KMS-11 (cell line): Measurements from ENCODE around the gene GPR162.

Source experiments
- H2AFZ ChIP-seq: fragments of 200-600 bp; sonication (generic); 2 replicates; pipeline ENCODE4 v1.6.1; 2016; ENCODE audit warnings: antibody characterized with exemption, mixed run types, low read depth
- H3K27ac ChIP-seq: fragments of 200-600 bp; sonication (generic); 2 replicates; pipeline ENCODE4 v1.6.1; 2016; ENCODE audit warnings: mild to moderate bottlenecking, mixed run types
- H3K27me3 ChIP-seq: fragments of 200-600 bp; sonication (generic); 2 replicates; pipeline ENCODE4 v1.6.1; 2017; ENCODE audit warnings: mild to moderate bottlenecking, low read depth, mixed run types, moderate library complexity; ENCODE audit not compliant: insufficient read depth
- H3K36me3 ChIP-seq: fragments of 200-600 bp; sonication (generic); 2 replicates; pipeline ENCODE4 v1.6.1; 2017; ENCODE audit warnings: mild to moderate bottlenecking, mixed run types; ENCODE audit not compliant: insufficient read depth
- H3K4me1 ChIP-seq: fragments of 200-600 bp; sonication (generic); 2 replicates; pipeline ENCODE4 v1.6.1; 2016; ENCODE audit warnings: mild to moderate bottlenecking, low read depth, mixed run types; ENCODE audit not compliant: poor library complexity, severe bottlenecking
- H3K4me2 ChIP-seq: fragments of 200-600 bp; sonication (generic); 2 replicates; pipeline ENCODE4 v1.7.0; 2016; ENCODE audit warnings: mild to moderate bottlenecking, mixed run types
- H3K4me3 ChIP-seq: fragments of 200-600 bp; sonication (generic); IDR thresholded peaks from 2 replicates; pipeline ENCODE4 v1.6.1; 2017; ENCODE audit warnings: low read depth, low read length, mixed read lengths; ENCODE audit not compliant: insufficient read depth
- H3K79me2 ChIP-seq: fragments of 200-600 bp; sonication (generic); 2 replicates; pipeline ENCODE4 v1.6.1; 2016; ENCODE audit warnings: low read depth, mixed run types; ENCODE audit not compliant: insufficient read depth
- H3K9ac ChIP-seq: fragments of 200-600 bp; sonication (generic); 2 replicates; pipeline ENCODE4 v1.6.1; 2016; ENCODE audit warnings: mild to moderate bottlenecking, mixed run types
- H4K20me1 ChIP-seq: fragments of 200-600 bp; sonication (generic); 2 replicates; pipeline ENCODE4 v1.6.1; 2016; ENCODE audit warnings: mild to moderate bottlenecking, mixed run types; ENCODE audit not compliant: insufficient read depth
- TF ChIP-seq, protein P1 (sequence below): fragments of 200-600 bp; sonication (generic); conservative IDR thresholded peaks from 2 replicates; pipeline ENCODE4 v1.6.1; 2017; ENCODE audit warnings: low read depth, mild to moderate bottlenecking, antibody characterized with exemption, low read length, moderate library complexity, mixed read lengths

The GPR162 gene

DNA sequence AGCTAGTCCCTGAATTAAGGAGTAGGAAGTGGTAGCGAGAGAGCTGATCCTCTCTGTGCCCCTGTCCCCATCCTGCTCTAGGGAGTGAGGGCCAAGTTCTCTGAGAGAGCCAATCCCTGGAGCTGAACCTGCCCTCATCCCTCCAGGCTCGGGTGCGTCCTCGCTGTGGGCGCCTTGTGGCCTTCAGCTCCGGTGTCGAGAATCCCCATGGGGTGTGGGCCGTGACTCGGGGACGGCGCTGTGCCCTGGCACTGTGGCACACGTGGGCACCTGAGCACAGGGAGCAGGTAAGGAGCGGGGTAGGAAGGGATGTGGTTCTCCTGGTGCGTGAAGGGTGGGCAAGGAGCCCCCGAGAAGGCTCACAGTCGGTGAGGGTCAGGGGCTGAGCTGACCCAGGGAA lies 17.2 kb downstream of the GPR162 start:
- Histone ChIP-seq H3K9ac (no peak overlapping the region), H3K79me2 (no peaks in the 10 kb centered on the region), H3K4me1 (peaks cover 10% of the 10 kb centered on the region), H2AFZ (no peak overlapping the region), H3K36me3 (no peaks in the 10 kb centered on the region), H3K27ac (no peak overlapping the region), H3K4me2 (no peak overlapping the region), H3K27me3 (peaks cover 11% of the 10 kb centered on the region; the same call in 1 of the 2 replicates), H3K4me3 (no peak overlapping the region), H4K20me1 (no peaks in the 10 kb centered on the region)
- TF ChIP-seq, protein P1, sequence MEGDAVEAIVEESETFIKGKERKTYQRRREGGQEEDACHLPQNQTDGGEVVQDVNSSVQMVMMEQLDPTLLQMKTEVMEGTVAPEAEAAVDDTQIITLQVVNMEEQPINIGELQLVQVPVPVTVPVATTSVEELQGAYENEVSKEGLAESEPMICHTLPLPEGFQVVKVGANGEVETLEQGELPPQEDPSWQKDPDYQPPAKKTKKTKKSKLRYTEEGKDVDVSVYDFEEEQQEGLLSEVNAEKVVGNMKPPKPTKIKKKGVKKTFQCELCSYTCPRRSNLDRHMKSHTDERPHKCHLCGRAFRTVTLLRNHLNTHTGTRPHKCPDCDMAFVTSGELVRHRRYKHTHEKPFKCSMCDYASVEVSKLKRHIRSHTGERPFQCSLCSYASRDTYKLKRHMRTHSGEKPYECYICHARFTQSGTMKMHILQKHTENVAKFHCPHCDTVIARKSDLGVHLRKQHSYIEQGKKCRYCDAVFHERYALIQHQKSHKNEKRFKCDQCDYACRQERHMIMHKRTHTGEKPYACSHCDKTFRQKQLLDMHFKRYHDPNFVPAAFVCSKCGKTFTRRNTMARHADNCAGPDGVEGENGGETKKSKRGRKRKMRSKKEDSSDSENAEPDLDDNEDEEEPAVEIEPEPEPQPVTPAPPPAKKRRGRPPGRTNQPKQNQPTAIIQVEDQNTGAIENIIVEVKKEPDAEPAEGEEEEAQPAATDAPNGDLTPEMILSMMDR, result no peak

DNA sequence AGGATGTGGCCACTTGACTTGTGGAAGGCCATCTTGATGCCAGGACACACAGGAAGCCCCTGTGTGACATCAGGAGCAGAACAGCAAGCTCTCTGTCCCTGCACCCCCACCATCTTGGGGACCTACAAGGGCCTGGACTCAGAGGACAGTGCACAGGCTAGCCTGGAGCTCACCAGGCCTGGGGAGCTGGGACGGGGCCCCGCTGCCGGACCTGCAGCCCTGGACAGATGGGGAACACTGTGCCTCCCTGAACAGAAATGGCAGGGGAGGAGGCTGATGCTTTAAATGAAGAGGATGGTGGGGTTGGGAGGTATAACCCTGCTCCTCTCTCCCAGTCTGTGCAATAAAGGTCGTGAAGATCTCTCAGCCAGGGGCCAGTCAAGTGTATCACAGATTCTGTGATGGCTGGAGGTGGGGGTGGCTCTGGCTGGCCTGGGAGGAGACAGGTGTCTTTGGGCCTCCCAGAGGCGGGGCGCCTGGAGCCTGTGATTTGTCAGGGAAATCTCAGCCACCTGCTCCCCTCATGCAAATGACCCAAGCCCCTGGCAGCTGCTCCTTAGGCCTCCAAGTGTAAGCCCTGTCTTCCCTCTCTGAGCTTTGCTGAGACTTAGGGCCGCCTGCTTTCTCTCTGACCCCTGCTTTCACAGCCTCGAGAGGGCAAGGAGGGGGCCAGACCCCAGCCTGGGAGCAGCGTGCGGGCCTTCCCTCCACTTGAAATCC lies 18.0 kb downstream of the GPR162 start:
- Histone ChIP-seq H3K27ac (no peak overlapping the region), H3K9ac (no peak overlapping the region), H3K79me2 (no peaks in the 10 kb centered on the region), H3K4me1 (peaks cover 10% of the 10 kb centered on the region), H3K4me2 (no peak overlapping the region), H2AFZ (peak overlapping the region; percentile 34; the same call in 1 of the 2 replicates), H4K20me1 (no peaks in the 10 kb centered on the region), H3K36me3 (no peaks in the 10 kb centered on the region), H3K4me3 (no peak overlapping the region), H3K27me3 (peaks cover 5% of the 10 kb centered on the region; the same call in 1 of the 2 replicates)
- TF ChIP-seq, protein P1, result no peak

DNA sequence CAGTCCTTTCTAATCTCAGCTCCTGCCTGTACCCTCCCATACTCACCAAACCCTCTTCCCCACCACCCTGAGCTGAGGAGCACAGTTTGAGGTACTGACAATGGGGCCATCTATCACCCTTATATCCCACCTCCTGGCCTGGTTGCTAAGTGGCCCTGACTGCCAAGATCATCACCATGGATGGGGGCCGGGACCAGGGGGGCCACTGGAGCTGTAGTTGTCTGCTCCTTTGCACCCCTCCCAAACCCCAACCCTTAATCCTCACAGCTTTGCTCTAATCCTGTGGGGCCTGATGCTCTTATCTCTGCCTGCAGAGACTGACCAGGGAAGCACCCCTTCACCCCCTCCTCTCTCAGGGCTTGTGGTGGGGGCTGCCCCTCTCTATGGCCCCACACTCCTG lies 18.7 kb downstream of the GPR162 start:
- Histone ChIP-seq H3K9ac (no peak overlapping the region), H3K36me3 (no peaks in the 10 kb centered on the region), H3K27ac (no peak overlapping the region), H4K20me1 (no peaks in the 10 kb centered on the region), H2AFZ (peak overlapping the region; percentile 34; the same call in 1 of the 2 replicates), H3K4me3 (no peak overlapping the region), H3K27me3 (no peaks in the 10 kb centered on the region), H3K79me2 (no peaks in the 10 kb centered on the region), H3K4me2 (no peak overlapping the region), H3K4me1 (peaks cover 10% of the 10 kb centered on the region)
- TF ChIP-seq, protein P1, result no peak

DNA sequence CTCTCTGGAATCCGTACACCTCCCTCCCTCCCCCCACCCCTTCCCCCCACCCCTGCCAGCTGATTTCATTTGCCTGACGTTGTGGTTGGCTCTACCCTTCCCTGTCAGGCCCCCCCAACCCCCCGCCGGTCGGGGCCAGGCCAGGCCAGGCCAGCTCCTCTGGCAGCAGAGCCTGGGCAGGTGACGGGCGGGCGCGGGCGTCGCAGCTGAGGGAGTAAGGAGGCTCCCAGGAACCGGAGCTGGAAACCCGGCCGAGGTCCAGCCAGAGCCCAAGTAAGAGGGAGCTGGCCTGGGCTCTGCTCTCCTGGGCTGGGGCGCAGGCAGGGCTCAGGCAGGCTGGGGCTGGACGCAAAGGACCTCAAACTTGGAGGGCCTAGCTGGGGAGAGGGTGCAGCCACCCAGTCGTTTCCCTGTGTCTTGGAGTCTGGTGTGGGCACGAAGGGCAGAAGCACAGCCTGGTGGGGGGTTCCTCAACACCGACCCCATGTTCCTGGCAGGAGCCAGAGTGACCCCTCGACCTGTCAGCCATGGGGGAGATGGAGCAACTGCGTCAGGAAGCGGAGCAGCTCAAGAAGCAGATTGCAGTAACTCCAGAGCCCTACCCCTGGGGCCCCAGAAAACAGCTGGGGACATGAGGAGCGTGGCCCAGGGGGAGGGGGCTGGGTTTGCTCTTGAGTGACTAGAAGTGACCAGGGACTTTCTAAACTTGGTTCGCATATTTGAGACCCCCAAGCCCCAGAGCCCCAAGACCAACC lies 19.3 kb downstream of the GPR162 start, which contains the start of gene GNB3:
GNB3 (plus strand) TSS at position 165 of the 755 bp plus-strand sequence; CDS start at position 528, 363 bp downstream.
- Histone ChIP-seq H3K79me2 (no peaks in the 10 kb centered on the region), H3K4me2 (no peak within 1 kb of the TSS), H3K4me1 (peaks cover 10% of the 10 kb centered on the region), H4K20me1 (no peaks in the 10 kb centered on the region), H3K9ac (no peak within 1 kb of the TSS), H3K27me3 (no peaks in the 10 kb centered on the region), H3K27ac (no peak within 1 kb of the TSS), H2AFZ (peak within 1 kb of the TSS; percentile 34; the same call in 1 of the 2 replicates), H3K4me3 (no peak within 1 kb of the TSS), H3K36me3 (no peaks in the 10 kb centered on the region)
- TF ChIP-seq, protein P1, result no peak
